Measurements from ENCODE around the gene PLAU.
"Not testable (repeated sequence)": the region's sequence is repeated elsewhere in the genome, so short reads cannot be mapped to it uniquely, and the experiment has no call there.

PLAU gene

DNA sequence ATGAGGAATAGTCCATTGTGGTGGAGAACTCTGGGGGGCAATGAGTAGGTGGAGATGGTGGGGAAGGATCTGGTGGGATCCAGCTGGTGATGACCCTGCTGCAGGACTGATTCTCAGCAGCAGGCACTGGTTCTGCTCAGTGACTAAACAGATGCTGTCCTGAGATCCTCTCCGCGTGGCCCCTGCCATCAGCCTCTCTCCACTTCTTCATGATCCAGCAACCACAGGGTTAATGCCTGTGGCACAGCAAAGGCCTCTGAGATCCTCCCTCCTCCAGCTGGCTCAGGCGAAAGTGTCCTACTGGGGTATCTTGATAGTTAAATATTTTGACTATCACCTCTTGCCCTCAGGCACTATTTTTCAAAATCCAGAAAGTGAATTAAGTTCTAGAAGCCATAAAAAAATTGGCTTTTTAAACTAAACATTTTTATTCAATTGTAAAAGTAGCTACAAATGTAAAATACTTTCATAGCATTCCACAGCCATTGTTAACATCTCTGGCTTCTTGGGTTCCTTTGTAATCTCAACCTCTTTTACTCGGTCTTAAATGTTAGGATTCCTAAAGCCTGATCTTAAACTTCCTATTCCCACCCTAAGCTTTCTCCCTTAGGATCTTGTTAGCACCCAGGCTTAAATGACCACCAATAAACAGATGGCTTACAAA lies 13.1 kb downstream of the PLAU start:
- no peak for DNase-seq

DNA sequence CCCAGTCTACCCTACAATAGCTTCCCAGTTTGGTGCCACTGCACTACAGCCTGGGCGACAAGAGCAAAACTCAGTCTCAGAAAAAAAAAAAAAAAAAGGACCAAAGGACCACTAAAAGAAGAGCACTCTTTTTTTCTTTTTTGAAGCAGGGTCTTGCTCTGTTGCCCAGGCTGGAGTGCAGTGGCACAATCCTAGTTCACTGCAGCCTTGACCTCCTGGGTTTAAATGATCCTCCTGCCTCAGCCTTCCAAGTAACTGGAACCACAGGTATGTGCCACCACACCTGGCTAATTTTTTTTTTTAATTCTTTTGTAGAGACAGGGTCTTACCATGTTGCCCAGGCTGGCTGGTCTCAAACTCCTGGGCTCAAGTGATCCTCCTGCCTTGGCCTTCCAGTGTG lies 14.0 kb downstream of the PLAU start:
- no peak for DNase-seq

DNA sequence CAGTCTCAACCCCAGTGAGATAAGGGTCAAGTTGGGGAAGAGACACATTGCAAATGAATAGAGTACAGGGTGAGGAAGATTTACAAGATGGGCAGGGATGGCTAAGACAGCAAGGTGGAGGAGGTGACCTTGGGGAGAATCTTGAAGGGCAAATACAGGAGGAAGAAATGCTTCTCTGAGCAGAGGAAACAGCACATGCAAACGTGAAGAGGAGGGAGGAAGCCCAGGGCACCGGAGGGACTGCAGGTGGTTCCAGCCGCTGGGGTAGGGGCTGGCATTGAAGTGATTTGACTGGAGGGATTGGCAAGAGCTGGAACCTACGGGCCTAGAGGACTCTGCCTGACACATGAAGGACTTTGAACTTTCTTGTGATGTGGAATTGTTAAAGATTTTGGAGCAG lies 14.6 kb downstream of the PLAU start:
- DNase-seq: no peak

DNA sequence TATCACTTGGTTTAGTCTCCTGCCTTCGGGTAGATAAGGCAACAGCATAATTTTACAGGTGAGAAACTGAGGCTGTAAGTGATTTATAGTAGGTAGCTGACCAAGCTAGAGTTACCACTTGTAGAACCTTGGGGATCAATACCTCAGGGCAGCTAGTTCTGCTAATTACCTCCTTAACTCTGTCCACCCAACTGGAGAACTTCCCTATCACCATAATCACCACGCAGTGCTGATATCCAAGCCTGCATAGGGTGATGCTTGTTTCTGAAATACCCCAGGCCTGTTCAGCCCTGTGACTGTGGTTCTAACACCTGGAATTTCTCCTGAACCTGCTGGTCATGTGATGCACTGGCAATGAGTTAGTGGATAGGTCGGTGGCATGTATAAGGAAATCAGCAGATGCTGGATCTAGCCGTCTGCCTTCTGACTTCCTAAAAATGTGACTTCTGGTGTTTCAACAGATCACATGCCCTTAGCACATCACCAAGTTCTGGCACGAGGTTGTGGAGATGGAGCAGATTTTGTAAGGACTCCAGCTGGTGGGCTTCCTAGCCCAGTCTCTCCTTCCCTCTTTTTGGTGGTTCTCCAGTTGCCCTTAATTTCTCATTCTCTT lies 15.3 kb downstream of the PLAU start:
- DNase-seq: no peak

DNA sequence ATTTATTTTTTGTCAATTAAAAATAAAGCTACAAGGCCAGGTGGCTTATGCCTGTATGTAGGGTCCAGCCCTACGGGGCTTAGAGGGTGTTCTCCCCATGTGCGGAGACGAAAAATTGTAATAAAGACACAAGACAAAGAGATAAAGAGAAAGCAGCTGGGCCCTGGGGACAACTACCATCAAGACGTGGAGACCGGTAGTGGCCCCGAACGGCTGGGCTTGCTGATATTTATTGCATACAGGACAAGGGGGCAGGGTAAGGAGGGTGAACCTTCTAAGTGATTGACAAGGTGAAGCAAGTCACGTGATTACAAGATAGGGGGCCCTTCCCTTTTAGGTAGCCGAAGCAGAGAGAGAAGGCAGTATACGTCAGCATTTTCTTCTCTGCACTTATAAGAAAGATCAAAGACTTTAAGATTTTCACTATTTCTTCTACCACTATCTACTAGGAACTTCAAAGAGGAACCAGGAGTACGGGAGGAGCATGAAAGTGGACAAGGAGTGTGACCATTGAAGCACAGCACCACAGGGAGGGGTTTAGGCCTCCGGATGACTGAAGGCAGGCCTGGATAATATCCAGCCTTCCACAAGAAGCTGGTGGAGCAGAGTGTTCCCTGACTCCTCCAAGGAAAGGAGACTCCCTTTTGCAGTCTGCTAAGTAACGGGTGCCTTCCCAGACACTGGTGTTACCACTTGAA lies 19.8 kb downstream of the PLAU start:
- not testable (repeated sequence) for DNase-seq

DNA sequence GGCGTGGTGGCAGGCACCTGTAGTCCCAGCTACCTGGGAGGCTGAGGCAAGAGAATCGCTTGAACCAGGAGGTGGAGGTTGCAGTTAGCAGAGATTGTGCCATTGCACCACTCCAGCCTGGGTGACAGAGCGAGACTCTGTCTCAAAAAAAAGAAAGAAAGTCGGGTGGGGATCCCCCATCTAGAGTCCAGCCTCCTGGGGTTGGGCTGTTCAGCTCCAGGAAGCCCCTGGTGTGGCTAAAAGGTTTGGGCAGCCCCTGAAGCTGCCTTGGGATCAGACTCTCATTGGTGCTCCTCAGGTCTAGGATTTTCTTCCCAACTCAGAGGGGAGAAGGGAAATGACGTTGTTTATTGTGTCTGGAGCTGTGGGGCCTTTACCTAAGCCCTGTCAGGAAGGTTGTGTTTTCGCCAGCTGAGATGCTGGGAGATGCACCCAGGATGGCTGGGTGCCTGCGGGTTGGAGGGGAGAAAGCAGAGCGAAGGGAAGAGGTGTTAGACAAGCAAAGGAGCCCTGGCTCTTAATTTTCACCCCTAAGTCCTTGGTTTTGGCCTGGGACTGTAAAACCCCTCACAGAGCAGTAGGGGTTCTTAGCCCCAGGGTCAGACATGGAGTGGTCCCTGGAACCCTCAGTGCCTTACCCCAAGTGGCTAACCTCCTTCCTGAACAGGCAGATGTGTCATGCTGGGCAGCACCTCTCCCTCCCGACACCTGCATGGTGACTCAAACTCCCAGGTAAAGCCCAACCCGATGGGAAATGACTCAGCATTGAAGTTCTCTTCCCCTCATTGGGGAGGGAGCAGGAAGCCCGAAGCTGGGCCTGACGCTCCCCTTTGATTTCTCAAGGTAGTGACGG lies 21.1 kb downstream of the PLAU start:
- DNase-seq: peak; percentile 74

DNA sequence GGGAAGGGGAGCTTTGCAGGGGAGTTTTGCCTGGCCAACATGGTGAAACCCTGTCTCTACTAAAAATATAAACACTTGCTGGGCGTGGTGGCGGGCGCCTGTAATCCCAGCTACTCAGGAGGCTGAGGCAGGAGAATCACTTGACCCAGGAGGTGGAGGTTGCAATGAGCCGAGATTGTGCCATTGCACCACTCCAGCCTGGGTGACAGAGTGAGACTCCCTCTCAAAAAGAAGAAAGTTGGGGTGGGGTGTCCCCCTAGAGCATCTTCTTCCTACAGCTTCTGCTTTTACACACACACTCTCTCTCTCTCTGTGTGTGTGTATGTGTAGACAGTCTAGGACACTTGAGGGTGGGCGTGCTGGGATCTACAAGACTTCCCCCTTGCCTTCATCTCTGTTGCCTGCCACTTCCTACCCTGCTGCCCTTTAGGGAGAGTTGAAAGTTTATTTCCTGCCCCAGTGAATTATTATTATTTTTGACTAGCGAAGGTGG lies 21.7 kb downstream of the PLAU start:
- no peak for DNase-seq

DNA sequence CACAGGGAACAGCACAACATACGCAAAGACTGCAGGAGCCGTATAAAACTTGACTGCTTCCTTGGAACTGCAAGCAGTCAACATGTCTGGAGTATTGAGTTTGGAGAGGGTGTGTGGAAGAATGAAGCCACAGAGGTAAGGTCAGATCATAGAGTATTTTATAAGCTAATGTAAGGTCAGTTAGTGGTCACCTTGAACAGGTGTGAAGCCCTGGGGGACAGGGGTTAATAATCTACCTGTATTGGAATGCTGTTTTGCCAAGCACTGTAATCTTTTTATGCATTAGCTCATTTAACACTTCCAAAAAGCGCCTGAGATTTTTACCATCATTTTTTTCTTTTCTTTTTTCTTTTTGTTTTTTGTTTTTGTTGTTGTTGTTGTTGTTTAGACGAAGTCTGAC lies 23.1 kb downstream of the PLAU start:
- no peak for DNase-seq

DNA sequence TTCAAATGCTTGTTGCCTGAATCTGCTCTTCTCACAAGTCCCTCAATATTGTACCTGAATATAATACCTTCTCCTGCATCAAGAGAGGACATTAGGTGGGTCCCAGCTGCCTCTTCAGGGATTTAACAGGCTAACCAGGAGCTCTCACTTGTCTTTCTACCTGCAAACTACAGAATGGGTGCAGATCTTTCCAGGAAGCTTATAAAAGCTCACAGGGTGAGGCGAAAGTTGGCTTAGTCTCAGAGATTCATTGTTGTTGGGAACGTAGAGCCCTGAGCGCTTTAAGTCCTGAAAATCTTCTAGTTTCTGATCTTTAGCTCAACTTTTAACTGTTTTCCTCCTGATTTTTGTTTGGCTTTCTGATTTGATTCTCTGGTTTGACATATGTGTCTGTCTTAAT lies 25.0 kb downstream of the PLAU start:
- no peak for DNase-seq

DNA sequence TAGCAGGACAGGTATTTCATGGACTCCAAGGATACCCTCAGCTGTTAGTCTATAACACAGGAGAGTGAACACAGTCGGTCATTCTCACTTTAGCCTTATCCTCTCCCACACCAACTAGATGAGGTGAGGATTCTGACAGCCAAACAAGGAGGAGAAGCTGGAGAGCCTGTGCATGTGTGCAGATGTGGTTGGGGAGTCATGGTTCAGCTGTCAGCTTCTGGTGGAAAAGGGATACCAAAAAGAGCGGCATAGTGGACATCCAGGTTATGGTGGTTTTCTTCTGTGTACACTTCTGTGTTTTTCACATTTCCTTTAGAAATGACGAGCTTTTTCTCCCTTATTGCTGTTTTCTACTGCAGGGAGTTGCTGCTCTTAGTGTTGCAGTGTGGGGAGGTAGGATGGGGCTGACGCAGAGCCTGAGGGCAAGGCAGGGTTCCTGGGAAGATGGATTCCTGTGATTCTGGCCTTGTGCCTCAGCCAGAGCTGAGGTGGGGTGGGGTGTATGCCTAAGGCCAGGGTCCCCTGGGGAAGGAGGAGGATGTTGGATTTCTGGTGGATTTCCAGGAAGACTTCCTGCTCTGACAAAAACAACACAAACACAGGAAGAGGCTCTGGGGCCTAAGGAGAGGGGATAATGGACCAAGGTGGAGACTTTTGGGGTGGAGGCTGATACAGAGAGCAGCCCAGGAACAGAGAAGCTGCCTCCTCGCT lies 26.6 kb downstream of the PLAU start:
- DNase-seq: no peak

DNA sequence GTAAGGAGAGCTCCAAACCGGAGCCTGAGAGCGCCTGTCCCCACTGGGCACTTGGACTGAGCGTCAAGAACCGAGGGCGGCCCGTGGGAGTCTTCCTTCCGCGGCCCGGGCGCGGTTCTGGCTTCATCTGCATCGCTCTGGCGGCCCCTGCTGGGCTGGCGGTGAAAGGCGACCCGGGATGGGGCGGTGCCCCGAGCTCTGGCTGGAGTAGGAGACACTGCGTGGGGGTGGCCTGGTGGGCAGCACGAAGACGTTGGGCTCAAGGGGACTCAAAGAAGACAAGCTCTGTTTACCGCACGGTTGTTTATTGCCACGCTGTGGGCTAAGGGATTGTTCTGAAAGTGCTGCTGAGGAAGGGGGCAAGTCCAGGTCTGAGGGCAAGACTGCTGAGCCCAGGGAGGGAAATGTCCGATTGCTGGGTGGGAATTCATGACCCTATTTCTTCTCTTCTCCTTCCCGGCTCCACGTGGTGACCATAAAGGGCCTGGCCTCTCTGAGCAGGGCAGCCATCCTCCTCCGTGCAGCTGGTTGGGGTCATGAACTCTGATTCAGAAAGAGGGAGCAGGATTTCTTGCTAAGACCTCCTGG lies 29.8 kb downstream of the PLAU start:
- DNase-seq: peak; percentile 90

DNA sequence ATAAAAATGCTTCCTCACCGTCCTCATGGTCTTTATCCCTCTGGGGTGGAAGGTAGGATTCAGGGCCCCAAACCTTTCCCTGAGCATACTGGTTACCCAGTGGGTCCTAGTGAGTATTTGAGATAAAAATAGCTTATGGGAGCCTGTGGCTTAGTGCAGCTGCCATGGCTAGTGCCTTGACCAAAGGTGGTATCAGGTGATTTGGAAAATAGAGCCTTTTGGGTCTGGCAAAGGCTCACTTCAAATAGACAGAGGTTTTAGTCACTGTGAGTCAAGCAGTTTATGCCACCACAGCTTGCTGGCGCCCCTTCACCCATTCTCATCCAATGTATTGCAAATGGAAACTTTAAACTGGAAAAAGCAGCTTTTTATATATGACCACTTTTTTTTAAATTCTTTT lies 30.4 kb downstream of the PLAU start:
- DNase-seq: no peak

DNA sequence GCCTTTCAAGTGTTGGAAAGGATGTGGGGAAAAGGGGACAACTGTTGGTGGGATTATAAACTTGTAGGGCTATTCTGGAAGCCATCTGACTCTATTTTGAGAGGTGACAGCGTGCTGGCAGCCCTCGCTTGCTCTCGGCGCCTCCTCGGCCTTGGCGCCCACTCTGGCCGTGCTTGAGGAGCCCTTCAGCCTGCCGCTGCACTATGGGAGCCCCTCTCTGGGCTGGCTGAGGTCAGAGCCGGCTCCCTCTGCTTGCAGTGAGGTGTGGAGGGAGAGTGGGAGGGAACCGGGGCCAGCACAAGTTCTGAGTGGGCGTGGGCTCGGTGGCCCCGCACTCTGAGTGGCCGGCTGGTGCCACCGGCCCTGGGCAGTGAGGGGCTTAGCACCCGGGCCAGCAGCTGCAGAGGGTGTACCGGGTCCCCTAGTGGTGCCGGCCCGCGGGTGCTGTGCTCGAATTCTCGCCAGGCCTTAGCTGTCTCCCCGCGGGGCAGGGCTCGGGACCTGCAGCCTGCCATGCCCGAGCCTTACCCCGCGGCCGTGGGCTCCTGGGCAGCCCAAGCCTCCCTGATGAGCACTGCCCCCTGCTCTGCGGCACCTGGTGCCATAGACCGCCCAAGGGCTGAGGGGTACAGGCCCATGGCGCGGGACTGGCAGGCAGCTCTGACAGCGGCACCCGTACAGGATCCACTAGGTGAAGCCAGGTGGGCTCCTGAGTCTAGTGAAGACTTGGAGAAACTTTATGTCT lies 33.6 kb downstream of the PLAU start:
- DNase-seq: no peak

DNA sequence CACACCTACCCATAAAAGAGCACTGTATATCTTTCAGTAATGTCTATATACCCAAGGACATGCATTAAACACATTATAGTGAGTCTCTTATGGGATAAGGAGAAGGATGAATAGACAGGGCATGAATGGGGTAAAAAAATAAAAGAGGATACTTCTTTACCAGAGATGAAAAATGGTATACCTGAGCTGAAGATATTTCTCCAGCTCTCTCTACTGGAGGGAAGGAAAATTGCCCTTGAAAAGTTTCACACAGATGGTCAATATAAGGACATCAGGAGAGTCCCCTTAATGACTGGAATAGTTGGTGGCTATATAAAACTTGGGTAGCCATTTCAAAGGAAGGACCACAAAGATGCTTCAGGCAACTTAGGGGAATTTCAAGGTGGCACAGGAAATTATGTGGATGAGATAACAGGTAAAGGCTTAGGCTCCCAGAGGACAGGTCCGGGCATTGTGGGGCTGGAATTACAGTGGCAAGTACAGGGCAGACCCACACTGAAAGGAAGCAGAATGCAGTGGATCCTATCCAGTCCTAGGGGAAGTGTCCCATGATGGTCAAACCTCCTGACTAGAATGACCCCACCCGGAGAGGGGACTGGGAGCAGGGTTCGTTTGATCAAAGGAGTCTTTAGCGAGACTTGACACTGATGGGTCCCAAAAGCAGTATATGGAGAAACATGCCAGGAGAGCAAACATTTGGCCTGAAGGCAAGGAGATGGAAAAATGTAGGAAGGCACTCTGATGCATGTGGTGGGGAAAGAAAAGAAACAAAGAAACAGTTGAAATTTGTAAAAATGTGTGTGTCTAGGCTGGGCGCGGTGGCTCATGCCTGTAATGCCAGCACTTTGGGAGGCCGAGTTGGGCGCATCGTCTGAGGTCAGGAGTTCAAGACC lies 35.6 kb downstream of the PLAU start:
- no peak for DNase-seq

DNA sequence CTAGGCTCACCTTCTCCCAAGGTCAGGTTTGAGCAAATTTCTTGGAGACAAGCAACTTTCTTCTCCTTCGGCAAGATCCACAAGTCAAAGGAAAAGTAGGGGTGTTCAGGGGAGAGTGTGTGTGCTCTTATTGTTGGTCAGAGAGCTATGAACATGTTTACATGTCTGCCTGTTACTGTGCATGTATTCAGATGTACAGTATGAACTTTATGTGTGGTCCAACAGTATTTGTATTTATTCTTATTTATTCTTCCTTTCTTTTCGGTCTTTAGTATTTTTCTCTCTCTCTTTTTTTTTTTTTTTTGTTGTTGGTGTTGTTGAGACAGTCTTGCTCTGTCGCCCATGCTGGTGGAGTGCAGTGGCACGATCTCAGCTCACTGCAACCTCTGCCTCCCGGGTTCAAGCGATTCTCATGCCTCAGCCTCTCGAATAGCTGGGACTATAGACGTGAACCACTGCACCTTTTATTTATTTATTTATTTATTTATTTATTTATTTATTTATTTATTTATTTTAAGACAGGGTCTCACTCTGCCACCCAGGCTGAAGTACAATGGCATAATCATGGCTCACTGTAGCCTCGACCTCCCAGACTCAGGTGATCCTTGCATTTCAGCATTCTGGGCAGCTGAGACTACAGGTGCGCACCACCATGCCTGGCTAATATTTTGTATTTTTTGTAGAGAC lies 38.2 kb downstream of the PLAU start:
- DNase-seq: no peak

DNA sequence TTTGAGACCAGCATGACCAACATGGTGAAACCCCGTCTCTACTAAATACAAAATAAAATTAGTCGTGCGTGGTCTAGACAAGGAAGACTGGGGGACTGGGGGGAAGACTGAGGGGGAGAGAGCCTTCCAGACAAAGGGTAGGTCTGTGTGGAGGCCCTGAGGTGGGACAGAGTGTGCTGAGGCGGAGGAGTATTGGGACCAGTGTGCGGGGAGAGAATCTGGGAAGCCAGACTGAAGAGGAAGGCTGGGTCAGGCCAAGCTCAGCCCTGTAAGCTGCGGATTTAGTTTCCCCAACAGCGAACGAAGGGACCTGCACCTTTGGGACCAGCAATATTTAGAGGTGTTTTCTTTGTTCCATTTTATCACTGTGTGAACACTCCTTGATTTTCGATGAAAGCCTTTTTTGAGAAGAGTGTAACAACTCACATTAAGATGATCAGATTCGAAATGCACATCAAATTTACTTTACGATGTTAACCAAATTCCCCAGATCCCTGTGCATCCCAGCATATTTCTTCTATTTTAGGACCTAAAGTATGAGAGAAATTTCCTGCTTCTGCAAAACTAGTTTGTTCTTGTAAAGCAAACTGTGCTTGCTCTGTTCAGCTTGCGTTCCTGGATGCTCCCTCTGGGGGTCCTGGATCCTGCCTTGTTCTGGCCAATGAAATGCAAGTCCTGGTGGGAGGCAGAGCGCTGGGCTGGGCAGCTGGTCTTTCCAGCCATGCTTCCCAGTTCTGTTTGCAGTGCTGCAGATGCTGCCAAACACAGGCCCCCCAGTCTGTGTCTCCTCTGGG lies 39.4 kb downstream of the PLAU start:
- no peak for DNase-seq

DNA sequence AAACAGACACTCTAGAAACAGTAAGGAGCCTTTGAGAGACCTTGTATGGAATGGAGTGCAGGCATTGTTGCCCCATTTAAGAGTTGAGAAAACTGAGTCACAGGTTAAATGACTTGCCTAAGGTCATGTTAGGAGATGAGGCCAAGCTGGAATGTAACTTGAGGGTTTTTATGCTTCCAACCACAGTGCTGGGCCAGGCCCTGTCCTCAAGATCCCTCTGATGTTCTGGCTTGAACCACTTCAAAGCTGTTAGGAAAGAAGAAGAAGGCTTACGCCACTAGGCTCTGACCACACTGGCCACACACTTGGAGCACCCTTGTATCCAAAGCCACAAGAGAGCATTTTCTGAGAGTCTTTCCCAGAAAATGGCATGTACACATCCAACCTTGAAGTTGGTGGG lies 42.7 kb downstream of the PLAU start:
- no peak for DNase-seq

DNA sequence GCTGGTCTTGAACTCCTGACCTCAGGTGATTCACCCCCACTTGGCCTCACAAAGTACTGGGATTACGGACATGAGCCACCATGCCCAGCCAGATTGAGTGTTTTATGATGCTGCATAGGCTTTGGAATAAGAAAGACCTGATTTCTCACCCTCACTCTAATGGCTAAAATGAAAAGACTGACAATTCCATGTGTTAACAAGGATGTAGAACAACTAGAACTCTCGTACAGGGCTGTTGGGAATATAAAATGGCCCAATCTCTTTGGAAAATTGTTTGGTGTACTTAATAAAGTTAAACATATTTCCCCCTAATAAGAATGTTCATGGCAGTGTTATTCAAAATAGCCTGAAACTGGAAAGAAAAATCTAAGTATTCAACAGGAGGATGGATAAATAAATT lies 43.8 kb downstream of the PLAU start:
- DNase-seq: no peak

DNA sequence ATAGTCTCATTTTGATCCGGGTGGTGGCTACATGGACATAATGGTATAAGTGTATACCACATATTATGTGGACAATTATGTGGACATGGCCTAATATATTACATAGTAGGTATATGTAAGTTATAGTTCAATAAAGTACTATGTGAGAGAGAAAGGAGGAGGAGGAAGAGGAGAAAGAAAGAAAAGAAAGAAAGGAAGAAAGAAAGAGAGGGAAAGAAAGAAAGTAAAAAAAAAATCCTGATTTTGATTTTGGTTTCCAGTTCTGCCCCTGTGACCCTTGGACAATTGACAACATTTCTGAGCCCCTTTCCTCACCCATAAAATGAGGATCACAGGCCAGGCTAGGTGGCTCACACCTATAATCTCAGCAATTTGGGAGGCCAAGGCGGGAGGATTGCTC lies 44.8 kb downstream of the PLAU start:
- DNase-seq: no peak

Data from CD4-positive, alpha-beta T cell treated with Interleukin-17A for 4 hours (primary cell).